Right ventricle myocardium inferior (tissue), 1 donor: ENCODE data around the gene KRTAP6-3. TPM values are rescaled to one million over a fixed set of nuclear protein-coding genes. Genes with fewer than 3 reads are reported as not detected.

Experiments
- ATAC-seq: fragments of 200-7000 bp; cut with Tn5 transposase; one replicate; pipeline ENCODE4 v1.9.1; 2020; ENCODE audit warnings: mild to moderate bottlenecking, moderate library complexity
- DNase-seq: peaks from one replicate; pipeline ENCODE4 v3.0.0; 2021; ENCODE audit errors: missing footprints
- intact Hi-C: fragments of 100-400 bp; cut with DNase I; formaldehyde crosslinking; loops from one replicate; pipeline ENCODE4 v1.11.0; 2022
- total RNA-seq: library from RNA; stranded (reverse); fragmentation: NEBNext Ultra II Directional; extraction: Animal tissue kit (Norgen Biotek cat#: 25700); gene quantifications from one replicate; pipeline ENCODE4 v1.2.1, GENCODE V29; 2021
- donor health status: DM: no; HTN: yes; CAD: no; lungs with severe emphysema.

Gene KRTAP6-3
- total RNA-seq, 1 donor from 2014 or later, result not detected

- intact Hi-C loops, result no loop called here
- no peak for DNase-seq
Measured at GRCh38 chr21:30620080-30620479, 27.8 kb downstream of the KRTAP6-3 start.

GRCh38 chr21:30620522-30620921 is 28.3 kb downstream of the KRTAP6-3 start, which contains the start of gene KRTAP20-4:
Gene KRTAP20-4, plus strand, starts transcription at chr21:30620627.
- DNase-seq, result no peak

More at GRCh38 chr21:30620080-30620479, 27.8 kb downstream of the KRTAP6-3 start:
- ATAC-seq, result no peak

GRCh38 chr21:30623362-30623761 is 31.1 kb downstream of the KRTAP6-3 start:
- intact Hi-C loops, result no loop called here
- DNase-seq, result no peak
- ATAC-seq, result no peak

More at GRCh38 chr21:30620522-30620921, 28.3 kb downstream of the KRTAP6-3 start, which contains the start of gene KRTAP20-4:
- intact Hi-C loops, result no loop called here
- no peak for ATAC-seq

- intact Hi-C loops, result no loop called here
- DNase-seq, result peak; percentile 46
- ATAC-seq, result no peak
Measured at GRCh38 chr21:30625449-30626165, 33.4 kb downstream of the KRTAP6-3 start.

GRCh38 chr21:30628109-30628508 is 35.9 kb downstream of the KRTAP6-3 start:
- DNase-seq, result no peak
- intact Hi-C loops, result no loop called here
- no peak for ATAC-seq

GRCh38 chr21:30629200-30629599 is 37.0 kb downstream of the KRTAP6-3 start:
- DNase-seq, result no peak
- intact Hi-C loops, result no loop called here
- ATAC-seq, result no peak

- no peak for DNase-seq
- no peak for ATAC-seq
- intact Hi-C loops, result no loop called here
Measured at GRCh38 chr21:30634906-30635305, 42.7 kb downstream of the KRTAP6-3 start, which contains the start of gene KRTAP20-2. Gene KRTAP20-2, plus strand, starts transcription at chr21:30635206. Its CDS starts 58 bp downstream, at chr21:30635264.

- intact Hi-C loops, result no loop called here
- DNase-seq, result no peak
- ATAC-seq, result no peak
Measured at GRCh38 chr21:30638686-30639085, 46.4 kb downstream of the KRTAP6-3 start.

- no peak for DNase-seq
- intact Hi-C loops, result no loop called here
- ATAC-seq, result no peak
Measured at GRCh38 chr21:30642564-30642963, 50.3 kb downstream of the KRTAP6-3 start, which contains the start of gene KRTAP20-3. Gene KRTAP20-3, plus strand, starts transcription at chr21:30642864.

Other genes with a start within 250 kb of the KRTAP6-3 start
- gene KRTAP23-1, start 243.8 kb upstream of the KRTAP6-3 start, total RNA-seq, result not detected
- gene KRTAP13-2, start 220.2 kb upstream of the KRTAP6-3 start, total RNA-seq, result not detected
- gene KRTAP13-1, start 196.4 kb upstream of the KRTAP6-3 start, total RNA-seq, result not detected
- not detected for gene KRTAP13-3, start 166.5 kb upstream of the KRTAP6-3 start, total RNA-seq
- not detected for gene KRTAP13-4, start 162.2 kb upstream of the KRTAP6-3 start, total RNA-seq
- gene KRTAP15-1, start 152.2 kb upstream of the KRTAP6-3 start, total RNA-seq, result not detected
- gene KRTAP19-1, start 112.1 kb upstream of the KRTAP6-3 start, total RNA-seq, result not detected
- not detected for gene KRTAP19-2, start 105.0 kb upstream of the KRTAP6-3 start, total RNA-seq
- not detected for gene KRTAP19-3, start 100.4 kb upstream of the KRTAP6-3 start, total RNA-seq
- not detected for gene KRTAP19-4, start 95.3 kb upstream of the KRTAP6-3 start, total RNA-seq
- not detected for gene KRTAP19-5, start 90.3 kb upstream of the KRTAP6-3 start, total RNA-seq
- not detected for gene KRTAP19-6, start 50.6 kb upstream of the KRTAP6-3 start, total RNA-seq
- gene KRTAP19-7, start 31.1 kb upstream of the KRTAP6-3 start, total RNA-seq, result not detected
- gene KRTAP22-2, start 2.0 kb upstream of the KRTAP6-3 start, total RNA-seq, result not detected
- gene KRTAP6-2, start 6.5 kb downstream of the KRTAP6-3 start, total RNA-seq, result not detected
- not detected for gene KRTAP22-1, start 8.6 kb downstream of the KRTAP6-3 start, total RNA-seq
- not detected for gene KRTAP6-1, start 21.5 kb downstream of the KRTAP6-3 start, total RNA-seq
- not detected for gene KRTAP20-1, start 24.0 kb downstream of the KRTAP6-3 start, total RNA-seq
- gene KRTAP20-4, start 28.2 kb downstream of the KRTAP6-3 start, total RNA-seq, result not detected
- not detected for gene KRTAP20-2, start 42.8 kb downstream of the KRTAP6-3 start, total RNA-seq
- not detected for gene KRTAP20-3, start 50.4 kb downstream of the KRTAP6-3 start, total RNA-seq
- not detected for gene KRTAP21-3, start 126.3 kb downstream of the KRTAP6-3 start, total RNA-seq
- not detected for gene KRTAP21-2, start 154.8 kb downstream of the KRTAP6-3 start, total RNA-seq
- gene KRTAP21-1, start 163.0 kb downstream of the KRTAP6-3 start, total RNA-seq, result not detected
- gene KRTAP8-1, start 220.8 kb downstream of the KRTAP6-3 start, total RNA-seq, result not detected
- not detected for gene KRTAP7-1, start 237.3 kb downstream of the KRTAP6-3 start, total RNA-seq